Natural killer cell (primary cell): ENCODE results near the gene CABLES2. TPM values are rescaled to one million over a fixed set of nuclear protein-coding genes. Genes with fewer than 3 reads are reported as not detected.

Experiments
- ATAC-seq, 3 donors: fragments of 150-1000 bp in 2 of 3; fragments of 200-7000 bp in 1 of 3; cut with Tn5 transposase; 1 replicate in 1 of 3; 2 replicates in 2 of 3; pipeline ENCODE4 v1.10.0; 2021; ENCODE audit warnings: mild to moderate bottlenecking in 2 of 3, moderate library complexity in 2 of 3
- DNase-seq, 2 donors: peaks; one replicate each; pipeline versions ENCODE4 v3.0.0 to v3.0.0-alpha.2; 2013 to 2021; ENCODE audit warnings: mixed read lengths in 1 of 2
- H3K27ac ChIP-seq: one replicate; pipeline ENCODE4 v1.5.1; 2013; ENCODE audit warnings: mild to moderate bottlenecking, low read length
- H3K27me3 ChIP-seq: one replicate; pipeline ENCODE4 v1.6.1; 2013; ENCODE audit warnings: low read length; ENCODE audit not compliant: control insufficient read depth, insufficient read depth
- H3K36me3 ChIP-seq: one replicate; pipeline ENCODE4 v1.6.1; 2013; ENCODE audit warnings: low read length; ENCODE audit not compliant: control insufficient read depth, insufficient read depth
- H3K4me1 ChIP-seq: one replicate; pipeline ENCODE4 v1.6.1; 2013; ENCODE audit warnings: low read length; ENCODE audit not compliant: control insufficient read depth, insufficient read depth
- H3K4me3 ChIP-seq: one replicate; pipeline ENCODE4 v1.5.1; 2013; ENCODE audit warnings: low read length
- H3K9me3 ChIP-seq: one replicate; pipeline ENCODE4 v1.6.1; 2013; ENCODE audit warnings: low read length; ENCODE audit not compliant: control insufficient read depth, insufficient read depth
- H3K27ac Mint-ChIP-seq, 2 donors: one replicate each; pipeline ENCODE4 v1.8.0; 2022; ENCODE audit warnings: mild to moderate bottlenecking in 2 of 2, mixed read lengths in 2 of 2, moderate library complexity in 1 of 2
- H3K27me3 Mint-ChIP-seq, 2 donors: one replicate each; pipeline ENCODE4 v1.8.0; 2022; ENCODE audit warnings: low read depth in 2 of 2, mixed read lengths in 2 of 2
- H3K36me3 Mint-ChIP-seq: one replicate; pipeline ENCODE4 v1.8.0; 2022; ENCODE audit warnings: mixed read lengths
- H3K4me1 Mint-ChIP-seq, 2 donors: one replicate each; pipeline ENCODE4 v1.8.0; 2022; ENCODE audit warnings: mixed read lengths in 2 of 2
- H3K4me3 Mint-ChIP-seq: one replicate; pipeline ENCODE4 v1.8.0; 2022; ENCODE audit warnings: mild to moderate bottlenecking, moderate library complexity, mixed read lengths
- H3K9me3 Mint-ChIP-seq, 2 donors: one replicate each; pipeline ENCODE4 v1.8.0; 2022; ENCODE audit warnings: mixed read lengths in 2 of 2
- CTCF ChIP-seq: fragments of 200-600 bp; IDR thresholded peaks from one replicate; pipeline ENCODE4 v1.8.0; 2022; ENCODE audit warnings: antibody characterized with exemption
- WGBS: methylation state at CpG from one replicate; pipeline ENCODE4 v1.1.7; 2013; ENCODE audit warnings: missing lambda C conversion rate; ENCODE audit not compliant: insufficient coverage; 5-methylcytosine and 5-hydroxymethylcytosine counted together
- intact Hi-C: fragments of 100-400 bp; cut with micrococcal nuclease; formaldehyde crosslinking; loops from one replicate; pipeline ENCODE4 v1.14.2; 2022
- total RNA-seq, 4 donors: library from RNA; stranded (reverse); fragments of 120-200 nt in 1 of 4; gene quantifications; one replicate each; pipeline versions ENCODE4 v1.2.3 to v1.2.4, GENCODE V29; 2013 to 2022

The CABLES2 gene
- total RNA-seq, 3 donors from 2014 or later (not counting 1 experiment from before 2014, with no cell fraction given), result 8.0 to 9.3 (median 8.4) TPM

- Histone ChIP-seq H3K9me3 (no peaks in the 10 kb centered on the region), H3K27ac (no peak overlapping the region), H3K27me3 (peaks cover 18% of the 10 kb centered on the region), H3K36me3 (no peaks in the 10 kb centered on the region), H3K4me3 (no peak overlapping the region), H3K4me1 (peaks cover 14% of the 10 kb centered on the region)
- ATAC-seq, result no peak
- no peak overlapping the region for H3K27ac Mint-ChIP-seq
- H3K4me3 Mint-ChIP-seq, result no peak overlapping the region
- no peak for TF ChIP-seq CTCF
- intact Hi-C loops, result no loop called here
- H3K9me3 Mint-ChIP-seq, result no peaks in the 10 kb centered on the region
- H3K36me3 Mint-ChIP-seq, result no peaks in the 10 kb centered on the region
- peaks cover 0 to 6% of the 10 kb centered on the region in 2 donors for H3K4me1 Mint-ChIP-seq
- H3K27me3 Mint-ChIP-seq, result peaks cover 0 to 26% of the 10 kb centered on the region in 2 donors
- WGBS, result 81% methylated on average over 29 of the region's 29 CpGs
- no peak for DNase-seq
These were observed 34.8 kb downstream of the CABLES2 start for GRCh38 chr20:62372042-62372993.

- no peak overlapping the region for H3K27ac Mint-ChIP-seq
- Histone ChIP-seq H3K9me3 (no peaks in the 10 kb centered on the region), H3K27ac (no peak overlapping the region), H3K4me3 (no peak overlapping the region), H3K36me3 (no peaks in the 10 kb centered on the region), H3K4me1 (peaks cover 15% of the 10 kb centered on the region), H3K27me3 (peaks cover 18% of the 10 kb centered on the region)
- intact Hi-C loops, result no loop called here
- peaks cover 0 to 6% of the 10 kb centered on the region in 2 donors for H3K4me1 Mint-ChIP-seq
- ATAC-seq, result no peak
- H3K27me3 Mint-ChIP-seq, result peaks cover 0 to 26% of the 10 kb centered on the region in 2 donors
- no peak overlapping the region for H3K4me3 Mint-ChIP-seq
- H3K9me3 Mint-ChIP-seq, result no peaks in the 10 kb centered on the region
- WGBS, result 92% methylated on average over 8 of the region's 8 CpGs
- no peak for DNase-seq
- no peaks in the 10 kb centered on the region for H3K36me3 Mint-ChIP-seq
- TF ChIP-seq CTCF, result no peak
These were observed 35.5 kb downstream of the CABLES2 start for GRCh38 chr20:62371588-62372041.

- peaks cover 0 to 6% of the 10 kb centered on the region in 2 donors for H3K4me1 Mint-ChIP-seq
- DNase-seq (no peak), ATAC-seq (no peak)
- 76% methylated on average over 18 of the region's 18 CpGs for WGBS
- no peak overlapping the region for H3K4me3 ChIP-seq
- H3K27me3 ChIP-seq, result peaks cover 22% of the 10 kb centered on the region
- peaks cover 21% of the 10 kb centered on the region for H3K4me1 ChIP-seq
- no peaks in the 10 kb centered on the region for H3K36me3 ChIP-seq
- no peak overlapping the region for H3K27ac Mint-ChIP-seq
- H3K9me3 Mint-ChIP-seq, result no peaks in the 10 kb centered on the region
- no peaks in the 10 kb centered on the region for H3K36me3 Mint-ChIP-seq
- intact Hi-C loops, result no loop called here
- TF ChIP-seq CTCF, result no peak
- H3K9me3 ChIP-seq, result no peaks in the 10 kb centered on the region
- H3K4me3 Mint-ChIP-seq, result no peak overlapping the region
- peaks cover 0 to 26% of the 10 kb centered on the region in 2 donors for H3K27me3 Mint-ChIP-seq
- no peak overlapping the region for H3K27ac ChIP-seq
These were observed 36.1 kb downstream of the CABLES2 start for GRCh38 chr20:62370807-62371587.
